K562 (cell line): ENCODE measurements around the gene NDUFB7.

Experiments used
- ATF2 ChIP-seq: sonication (generic); formaldehyde crosslinking; IDR thresholded peaks from 2 replicates; pipeline ENCODE4 v1.8.1; 2022; ENCODE audit warnings: missing genetic modification reagents
- MAX ChIP-seq: sonication (generic); formaldehyde crosslinking; IDR thresholded peaks from 2 replicates; pipeline ENCODE4 v1.9.0; 2022; ENCODE audit warnings: mild to moderate bottlenecking, missing genetic modification reagents
- SMC3 ChIP-seq: conservative IDR thresholded peaks from 2 replicates; pipeline ENCODE4 v1.6.1; 2011; ENCODE audit warnings: low read depth, low read length, improper control_type of control experiment; ENCODE audit not compliant: insufficient read depth
- ZNF449 ChIP-seq: fragments of 250-450 bp; sonication (Bioruptor Pico); IDR thresholded peaks from 2 replicates; pipeline ENCODE4 v1.8.0; 2022; ENCODE audit warnings: moderate library complexity, mild to moderate bottlenecking, inconsistent platforms
- ZNF75A ChIP-seq: fragments of 450-650 bp; formaldehyde crosslinking; IDR thresholded peaks from 2 replicates; pipeline ENCODE4 v1.4.0; 2020; ENCODE audit warnings: mild to moderate bottlenecking

GRCh38 chr19:14567079-14567478 lies 4.8 kb downstream of the NDUFB7 start:
- TF ChIP-seq ZNF75A (no peak), ZNF449 (CRISPR knock-in tag) (no peak), SMC3 (no peak), MAX (CRISPR knock-in tag) (no peak), ATF2 (CRISPR knock-in tag) (no peak)
